Endodermal cell (in vitro differentiated cells): ENCODE measurements around the gene NRP1. TPM values are rescaled to one million over a fixed set of nuclear protein-coding genes. Genes with fewer than 3 reads are reported as not detected.

Experiments
- DNase-seq: peaks from one replicate; pipeline ENCODE4 v3.0.0-alpha.2; 2017
- H3K27ac ChIP-seq: 2 replicates; pipeline ENCODE4 v1.5.1; 2013; ENCODE audit warnings: mild to moderate bottlenecking, low read depth, low read length, moderate library complexity
- H3K27me3 ChIP-seq: 2 replicates; pipeline ENCODE4 v1.6.1; 2013; ENCODE audit warnings: mild to moderate bottlenecking, low read length, moderate library complexity; ENCODE audit not compliant: insufficient read depth, control insufficient read depth, poor library complexity, severe bottlenecking
- H3K36me3 ChIP-seq: 2 replicates; pipeline ENCODE4 v1.7.0; 2013; ENCODE audit warnings: mild to moderate bottlenecking, low read length, moderate library complexity; ENCODE audit not compliant: control insufficient read depth, insufficient read depth
- H3K4me1 ChIP-seq: one replicate; pipeline ENCODE4 v1.7.0; 2013; ENCODE audit warnings: low read length; ENCODE audit not compliant: control insufficient read depth, insufficient read depth
- H3K4me3 ChIP-seq: 2 replicates; pipeline ENCODE4 v1.5.1; 2013; ENCODE audit warnings: mild to moderate bottlenecking, low read length, moderate library complexity
- H3K9ac ChIP-seq: 2 replicates; pipeline ENCODE4 v1.6.1; 2013; ENCODE audit warnings: mild to moderate bottlenecking, low read length, moderate library complexity; ENCODE audit not compliant: poor library complexity, severe bottlenecking; ENCODE audit errors: extremely low read depth
- H3K9me3 ChIP-seq: 2 replicates; pipeline ENCODE4 v1.6.1; 2013; ENCODE audit warnings: mild to moderate bottlenecking, low read length, moderate library complexity; ENCODE audit not compliant: control insufficient read depth
- H3K27ac Mint-ChIP-seq: 2 replicates; pipeline ENCODE4 v1.8.0; 2020; ENCODE audit warnings: mixed read lengths
- H3K27me3 Mint-ChIP-seq: 2 replicates; pipeline ENCODE4 v1.8.0; 2021; ENCODE audit warnings: mild to moderate bottlenecking, mixed read lengths; ENCODE audit not compliant: insufficient read depth
- H3K36me3 Mint-ChIP-seq: 2 replicates; pipeline ENCODE4 v1.8.0; 2020; ENCODE audit warnings: low read depth, mixed read lengths
- H3K4me1 Mint-ChIP-seq: 2 replicates; pipeline ENCODE4 v1.8.0; 2020; ENCODE audit warnings: mixed read lengths
- H3K4me3 Mint-ChIP-seq: 2 replicates; pipeline ENCODE4 v1.8.0; 2020; ENCODE audit warnings: mild to moderate bottlenecking, moderate library complexity, mixed read lengths
- H3K9me3 Mint-ChIP-seq: 2 replicates; pipeline ENCODE4 v1.8.0; 2020; ENCODE audit warnings: mild to moderate bottlenecking, mixed read lengths
- CTCF ChIP-seq: fragments of 200-600 bp; sonication (generic); conservative IDR thresholded peaks from 2 replicates; pipeline ENCODE4 v1.5.0; 2021; ENCODE audit warnings: antibody characterized with exemption, mild to moderate bottlenecking
- WGBS, 2 experiments: methylation state at CpG; one replicate each; pipeline versions ENCODE4 v1.1.5 to v1.1.7; 2013; ENCODE audit warnings: missing lambda C conversion rate in 2 of 2, mixed read lengths in 1 of 2; ENCODE audit not compliant: insufficient coverage in 1 of 2, insufficient read length in 1 of 2; 5-methylcytosine and 5-hydroxymethylcytosine counted together
- total RNA-seq, 2 donors: library from RNA; stranded (reverse); fragmentation: NEBNext Ultra II Directional in 1 of 2; extraction: Animal tissue kit (Norgen Biotek cat#: 25700) in 1 of 2; gene quantifications; 2 replicates in 1 of 2; 3 replicates in 1 of 2; pipeline ENCODE4 v1.2.1, GENCODE V29; 2021

NRP1 gene
- total RNA-seq, 2 donors from 2014 or later, result 20.7 to 30.6 TPM

- no peaks in the 10 kb centered on the region for H3K36me3 Mint-ChIP-seq
- Histone ChIP-seq H3K4me3 (no peak overlapping the region), H3K9ac (no peak overlapping the region), H3K9me3 (peaks cover 11% of the 10 kb centered on the region), H3K36me3 (no peaks in the 10 kb centered on the region), H3K27me3 (no peaks in the 10 kb centered on the region), H3K4me1 (no peaks in the 10 kb centered on the region), H3K27ac (no peak overlapping the region)
- peaks cover 4% of the 10 kb centered on the region for H3K9me3 Mint-ChIP-seq
- DNase-seq, result no peak
- TF ChIP-seq CTCF, result no peak
- no peak overlapping the region for H3K27ac Mint-ChIP-seq
- 76 to 80% methylated on average over 8 of the region's 8 CpGs for WGBS, 2 experiments
- H3K27me3 Mint-ChIP-seq, result peaks cover 3% of the 10 kb centered on the region
- no peaks in the 10 kb centered on the region for H3K4me1 Mint-ChIP-seq
- no peak overlapping the region for H3K4me3 Mint-ChIP-seq
Observed at GRCh38 chr10:33145451-33146188, 188.8 kb downstream of the NRP1 start.

GRCh38 chr10:33143160-33143728 is 191.2 kb downstream of the NRP1 start:
- H3K4me3 Mint-ChIP-seq, result no peak overlapping the region
- no peaks in the 10 kb centered on the region for H3K36me3 Mint-ChIP-seq

GRCh38 chr10:33142295-33142694 is 192.2 kb downstream of the NRP1 start:
- Histone ChIP-seq H3K27ac (no peak overlapping the region), H3K9ac (no peak overlapping the region), H3K36me3 (no peaks in the 10 kb centered on the region), H3K9me3 (no peaks in the 10 kb centered on the region), H3K4me3 (no peak overlapping the region), H3K27me3 (no peaks in the 10 kb centered on the region), H3K4me1 (no peaks in the 10 kb centered on the region)
- peaks cover 3% of the 10 kb centered on the region for H3K27me3 Mint-ChIP-seq
- no peaks in the 10 kb centered on the region for H3K36me3 Mint-ChIP-seq
- TF ChIP-seq CTCF, result no peak
- no peaks in the 10 kb centered on the region for H3K4me1 Mint-ChIP-seq
- no peak for DNase-seq
- 79 to 82% methylated on average over 3 to 4 of the region's 4 CpGs for WGBS, 2 experiments
- no peak overlapping the region for H3K4me3 Mint-ChIP-seq
- H3K27ac Mint-ChIP-seq, result no peak overlapping the region
- H3K9me3 Mint-ChIP-seq, result no peaks in the 10 kb centered on the region

More at GRCh38 chr10:33143160-33143728, 191.2 kb downstream of the NRP1 start:
- no peaks in the 10 kb centered on the region for H3K27me3 ChIP-seq
- H3K4me1 ChIP-seq, result no peaks in the 10 kb centered on the region
- H3K9ac ChIP-seq, result no peak overlapping the region
- H3K9me3 ChIP-seq, result peaks cover 7% of the 10 kb centered on the region
- no peak for DNase-seq
- TF ChIP-seq CTCF, result no peak
- 90 to 97% methylated on average over 4 to 5 of the region's 5 CpGs for WGBS, 2 experiments
- Mint-ChIP-seq H3K27me3 (peaks cover 3% of the 10 kb centered on the region), H3K4me1 (no peaks in the 10 kb centered on the region), H3K27ac (no peak overlapping the region), H3K9me3 (peaks cover 4% of the 10 kb centered on the region)
- no peak overlapping the region for H3K4me3 ChIP-seq
- H3K36me3 ChIP-seq, result no peaks in the 10 kb centered on the region
- no peak overlapping the region for H3K27ac ChIP-seq
